HepG2 (cell line): ENCODE data around the gene CDC37L1. TPM values are rescaled to one million over a fixed set of nuclear protein-coding genes. Genes with fewer than 3 reads are reported as not detected.
A peak's percentile ranks its signal among the peaks of the same experiment; 100 is the strongest.

Source experiments
- ARNTL ChIP-seq: sonication (generic); formaldehyde crosslinking; IDR thresholded peaks from 2 replicates; pipeline ENCODE4 v1.4.0; 2020; ENCODE audit warnings: mild to moderate bottlenecking, missing genetic modification reagents
- BORCS8-MEF2B ChIP-seq: sonication (generic); formaldehyde crosslinking; IDR thresholded peaks from 2 replicates; pipeline ENCODE4 v1.8.0; 2022; ENCODE audit warnings: mild to moderate bottlenecking, missing genetic modification reagents
- EHMT2 ChIP-seq: fragments of 200-600 bp; sonication (generic); IDR thresholded peaks from 2 replicates; pipeline ENCODE4 v1.7.0; 2017; ENCODE audit warnings: antibody characterized with exemption, low read depth, low read length, borderline replicate concordance
- HES4 ChIP-seq: sonication (generic); formaldehyde crosslinking; IDR thresholded peaks from 2 replicates; pipeline ENCODE4 v1.9.0; 2021; ENCODE audit warnings: mild to moderate bottlenecking, missing genetic modification reagents, borderline replicate concordance
- HNRNPLL ChIP-seq: fragments of 200-400 bp; formaldehyde crosslinking; IDR thresholded peaks from 2 replicates; pipeline ENCODE4 v1.6.1; 2017; ENCODE audit warnings: mild to moderate bottlenecking, low read depth, low read length; ENCODE audit not compliant: poor library complexity, severe bottlenecking
- MTF2 ChIP-seq: sonication (generic); formaldehyde crosslinking; IDR thresholded peaks from 2 replicates; pipeline ENCODE4 v1.5.0; 2020; ENCODE audit warnings: missing genetic modification reagents, borderline replicate concordance
- MXD4 ChIP-seq: IDR thresholded peaks from 2 replicates; pipeline ENCODE4 v1.6.1; 2016; ENCODE audit warnings: mild to moderate bottlenecking, missing biosample characterization, missing genetic modification reagents
- MXI1 ChIP-seq: IDR thresholded peaks from 3 replicates; pipeline ENCODE4 v1.6.1; 2012; ENCODE audit warnings: low read depth, low read length, inconsistent platforms, borderline replicate concordance
- NR3C1 ChIP-seq: sonication (generic); formaldehyde crosslinking; IDR thresholded peaks from 2 replicates; pipeline ENCODE4 v1.4.0; 2020; ENCODE audit warnings: missing genetic modification reagents
- ONECUT2 ChIP-seq: sonication (generic); formaldehyde crosslinking; IDR thresholded peaks from 2 replicates; pipeline ENCODE4 v1.4.0; 2020; ENCODE audit warnings: missing genetic modification reagents
- PAX8 ChIP-seq: sonication (generic); formaldehyde crosslinking; IDR thresholded peaks from 2 replicates; pipeline ENCODE4 v1.8.0; 2022; ENCODE audit warnings: mild to moderate bottlenecking, missing genetic modification reagents, borderline replicate concordance
- SOX6 ChIP-seq, 2 experiments: fragments of 450-650 bp in 1 of 2; sonication (generic) in 1 of 2; formaldehyde crosslinking in 1 of 2; IDR thresholded peaks; 2 replicates each; pipeline versions ENCODE4 v1.4.0 to v1.6.1; 2017 to 2020; ENCODE audit warnings: antibody characterized with exemption in 1 of 2, mild to moderate bottlenecking in 1 of 2, missing genetic modification reagents in 1 of 2
- SRY ChIP-seq: sonication (generic); formaldehyde crosslinking; IDR thresholded peaks from 2 replicates; pipeline ENCODE4 v1.8.0; 2022; ENCODE audit warnings: mild to moderate bottlenecking, missing genetic modification reagents
- ZKSCAN1 ChIP-seq: fragments of 150-350 bp; IDR thresholded peaks from 2 replicates; pipeline ENCODE4 v1.6.1; 2014; ENCODE audit warnings: low read length
- ZNF251 ChIP-seq: sonication (generic); formaldehyde crosslinking; IDR thresholded peaks from 2 replicates; pipeline ENCODE4 v1.9.0; 2021; ENCODE audit warnings: mild to moderate bottlenecking, missing genetic modification reagents
- ZNF274 ChIP-seq: sonication (generic); formaldehyde crosslinking; IDR thresholded peaks from 2 replicates; pipeline ENCODE4 v1.5.1; 2020; ENCODE audit warnings: mild to moderate bottlenecking, missing genetic modification reagents
- ZNF329 ChIP-seq: sonication (generic); formaldehyde crosslinking; IDR thresholded peaks from 2 replicates; pipeline ENCODE4 v1.9.0; 2021; ENCODE audit warnings: low read depth, mild to moderate bottlenecking, missing genetic modification reagents
- ZNF441 ChIP-seq: sonication (generic); formaldehyde crosslinking; IDR thresholded peaks from 2 replicates; pipeline ENCODE4 v1.7.0; 2021; ENCODE audit warnings: missing genetic modification reagents, borderline replicate concordance
- ZNF761 ChIP-seq: sonication (generic); formaldehyde crosslinking; conservative IDR thresholded peaks from 2 replicates; pipeline ENCODE4 v1.4.0; 2020; ENCODE audit warnings: mild to moderate bottlenecking, missing genetic modification reagents
- polyA plus RNA-seq, 8 experiments: library from polyadenylated mRNA; depleted of rRNA in 3 of 8; stranded (reverse) in 7 of 8; unstranded in 1 of 8; fragments of >200 nt; fragmentation: Illumina TruSeq in 4 of 8; extraction: Trizol in 4 of 8; gene quantifications; 2 replicates each; pipeline versions ENCODE4 v1.2.1 to v1.2.3, GENCODE V29; 2011 to 2016; ENCODE audit warnings: low read depth in 4 of 8, missing spikeins in 1 of 8, mixed read lengths in 1 of 8; ENCODE audit not compliant: insufficient read depth in 1 of 8
- total RNA-seq, 5 experiments: library from RNA; depleted of rRNA; stranded (reverse); fragments of >200 nt; fragmentation: Illumina TruSeq; extraction: Trizol; gene quantifications; 2 replicates each; pipeline ENCODE4 v1.2.3, GENCODE V29; 2016; ENCODE audit warnings: low read depth in 1 of 5
- TF ChIP-seq, protein P1 (sequence below): sonication (generic); formaldehyde crosslinking; IDR thresholded peaks from 2 replicates; pipeline ENCODE4 v1.5.1; 2020; ENCODE audit warnings: mild to moderate bottlenecking, missing genetic modification reagents, borderline replicate concordance
- TF ChIP-seq, protein P2 (sequence below): sonication (generic); formaldehyde crosslinking; conservative IDR thresholded peaks from 2 replicates; pipeline ENCODE4 v1.8.0; 2022; ENCODE audit warnings: mild to moderate bottlenecking, moderate library complexity, missing genetic modification reagents
- TF ChIP-seq, protein P3 (sequence below): sonication (generic); formaldehyde crosslinking; conservative IDR thresholded peaks from 2 replicates; pipeline ENCODE4 v1.8.0; 2022; ENCODE audit warnings: low read depth, missing genetic modification reagents
- TF ChIP-seq, protein P4 (sequence below): IDR thresholded peaks from 2 replicates; pipeline ENCODE4 v1.6.1; 2016; ENCODE audit warnings: missing genetic modification reagents, missing compliant biosample characterization
- TF ChIP-seq, protein P5 (sequence below): IDR thresholded peaks from 2 replicates; pipeline ENCODE4 v1.6.1; 2016; ENCODE audit warnings: mild to moderate bottlenecking

CDC37L1 gene
- total and polyA plus RNA-seq, 2 of the 13 experiments (the other 11 are each of a cell fraction or from before 2014, with no cell fraction given), result 5.5 to 17.0 TPM

DNA sequence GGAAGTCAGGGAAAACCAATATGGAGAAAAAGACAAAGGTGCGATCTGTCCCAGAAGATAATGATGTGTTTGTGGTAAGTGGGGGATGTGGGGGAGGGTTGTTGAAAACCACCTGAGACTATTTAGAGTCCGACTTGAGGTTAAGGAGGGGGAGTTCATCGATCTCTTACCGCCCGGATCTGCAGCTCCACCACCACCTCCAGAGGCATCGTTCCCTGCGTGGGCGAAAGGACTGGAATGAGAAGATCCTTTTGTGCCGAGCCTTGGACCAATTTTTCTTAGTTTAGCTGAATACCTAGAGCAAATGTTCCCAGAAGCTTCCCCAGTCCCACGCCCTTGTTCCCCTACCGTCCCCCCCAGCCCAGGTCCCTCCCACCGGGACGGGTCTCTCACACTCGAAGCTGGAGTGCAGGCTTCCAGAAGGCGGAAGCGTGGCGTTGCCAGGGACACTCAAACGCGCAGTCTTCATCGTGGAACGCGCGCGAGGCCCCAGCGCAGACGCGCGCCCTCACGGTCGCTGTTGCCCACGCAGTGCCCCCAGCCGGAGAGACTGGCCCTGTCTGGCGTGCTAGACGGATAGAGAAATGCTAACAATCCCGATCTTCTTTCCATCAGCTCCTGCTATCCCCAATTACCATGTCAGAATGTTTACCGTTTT lies 13.2 kb upstream of the CDC37L1 start, which contains the start of gene SPATA6L (continued):
- TF ChIP-seq ZNF761 (CRISPR knock-in tag) (no peak), SRY (CRISPR knock-in tag) (0 out of 2 replicates have a peak, but pooled peaks have one; percentile 46), ZNF251 (CRISPR knock-in tag) (no peak), ZNF329 (CRISPR knock-in tag) (no peak), ZNF274 (CRISPR knock-in tag) (peak; percentile 88), ONECUT2 (CRISPR knock-in tag) (0 out of 2 replicates have a peak, but pooled peaks have one; percentile 24), ZKSCAN1 (no peak), BORCS8-MEF2B (CRISPR knock-in tag) (peak; percentile 58; the same call in 1 of the 2 replicates), MTF2 (CRISPR knock-in tag) (no peak), MXD4 (CRISPR knock-in tag) (peak; percentile 73), PAX8 (CRISPR knock-in tag) (no peak), HES4 (CRISPR knock-in tag) (0 out of 2 replicates have a peak, but pooled peaks have one; percentile 34), EHMT2 (no peak), ZNF441 (CRISPR knock-in tag) (no peak), SOX6 (IDR thresholded peaks at IDR 0.05) (no peak), SOX6 (CRISPR knock-in tag; IDR thresholded peaks at IDR 0.05) (peak; percentile 36; the same call in 1 of the 2 replicates), ARNTL (CRISPR knock-in tag) (no peak), MXI1 (no peak), HNRNPLL (peak; percentile 69), NR3C1 (CRISPR knock-in tag) (no peak)
- TF ChIP-seq, protein P1, sequence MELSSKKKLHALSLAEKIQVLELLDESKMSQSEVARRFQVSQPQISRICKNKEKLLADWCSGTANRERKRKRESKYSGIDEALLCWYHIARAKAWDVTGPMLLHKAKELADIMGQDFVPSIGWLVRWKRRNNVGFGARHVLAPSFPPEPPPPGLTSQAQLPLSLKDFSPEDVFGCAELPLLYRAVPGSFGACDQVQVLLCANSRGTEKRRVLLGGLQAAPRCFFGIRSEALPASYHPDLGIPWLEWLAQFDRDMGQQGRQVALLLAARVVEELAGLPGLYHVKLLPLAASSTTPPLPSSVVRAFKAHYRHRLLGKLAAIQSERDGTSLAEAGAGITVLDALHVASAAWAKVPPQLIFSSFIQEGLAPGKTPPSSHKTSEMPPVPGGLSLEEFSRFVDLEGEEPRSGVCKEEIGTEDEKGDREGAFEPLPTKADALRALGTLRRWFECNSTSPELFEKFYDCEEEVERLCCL (CRISPR knock-in tag), result no peak
- TF ChIP-seq, protein P2, sequence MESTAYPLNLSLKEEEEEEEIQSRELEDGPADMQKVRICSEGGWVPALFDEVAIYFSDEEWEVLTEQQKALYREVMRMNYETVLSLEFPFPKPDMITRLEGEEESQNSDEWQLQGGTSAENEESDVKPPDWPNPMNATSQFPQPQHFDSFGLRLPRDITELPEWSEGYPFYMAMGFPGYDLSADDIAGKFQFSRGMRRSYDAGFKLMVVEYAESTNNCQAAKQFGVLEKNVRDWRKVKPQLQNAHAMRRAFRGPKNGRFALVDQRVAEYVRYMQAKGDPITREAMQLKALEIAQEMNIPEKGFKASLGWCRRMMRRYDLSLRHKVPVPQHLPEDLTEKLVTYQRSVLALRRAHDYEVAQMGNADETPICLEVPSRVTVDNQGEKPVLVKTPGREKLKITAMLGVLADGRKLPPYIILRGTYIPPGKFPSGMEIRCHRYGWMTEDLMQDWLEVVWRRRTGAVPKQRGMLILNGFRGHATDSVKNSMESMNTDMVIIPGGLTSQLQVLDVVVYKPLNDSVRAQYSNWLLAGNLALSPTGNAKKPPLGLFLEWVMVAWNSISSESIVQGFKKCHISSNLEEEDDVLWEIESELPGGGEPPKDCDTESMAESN (CRISPR knock-in tag), result no peak
- TF ChIP-seq, protein P3, sequence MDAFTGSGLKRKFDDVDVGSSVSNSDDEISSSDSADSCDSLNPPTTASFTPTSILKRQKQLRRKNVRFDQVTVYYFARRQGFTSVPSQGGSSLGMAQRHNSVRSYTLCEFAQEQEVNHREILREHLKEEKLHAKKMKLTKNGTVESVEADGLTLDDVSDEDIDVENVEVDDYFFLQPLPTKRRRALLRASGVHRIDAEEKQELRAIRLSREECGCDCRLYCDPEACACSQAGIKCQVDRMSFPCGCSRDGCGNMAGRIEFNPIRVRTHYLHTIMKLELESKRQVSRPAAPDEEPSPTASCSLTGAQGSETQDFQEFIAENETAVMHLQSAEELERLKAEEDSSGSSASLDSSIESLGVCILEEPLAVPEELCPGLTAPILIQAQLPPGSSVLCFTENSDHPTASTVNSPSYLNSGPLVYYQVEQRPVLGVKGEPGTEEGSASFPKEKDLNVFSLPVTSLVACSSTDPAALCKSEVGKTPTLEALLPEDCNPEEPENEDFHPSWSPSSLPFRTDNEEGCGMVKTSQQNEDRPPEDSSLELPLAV (CRISPR knock-in tag), result no peak
- TF ChIP-seq, protein P4, sequence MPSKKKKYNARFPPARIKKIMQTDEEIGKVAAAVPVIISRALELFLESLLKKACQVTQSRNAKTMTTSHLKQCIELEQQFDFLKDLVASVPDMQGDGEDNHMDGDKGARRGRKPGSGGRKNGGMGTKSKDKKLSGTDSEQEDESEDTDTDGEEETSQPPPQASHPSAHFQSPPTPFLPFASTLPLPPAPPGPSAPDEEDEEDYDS (CRISPR knock-in tag), result no peak; the same call in 1 of the 2 replicates
- TF ChIP-seq, protein P5, sequence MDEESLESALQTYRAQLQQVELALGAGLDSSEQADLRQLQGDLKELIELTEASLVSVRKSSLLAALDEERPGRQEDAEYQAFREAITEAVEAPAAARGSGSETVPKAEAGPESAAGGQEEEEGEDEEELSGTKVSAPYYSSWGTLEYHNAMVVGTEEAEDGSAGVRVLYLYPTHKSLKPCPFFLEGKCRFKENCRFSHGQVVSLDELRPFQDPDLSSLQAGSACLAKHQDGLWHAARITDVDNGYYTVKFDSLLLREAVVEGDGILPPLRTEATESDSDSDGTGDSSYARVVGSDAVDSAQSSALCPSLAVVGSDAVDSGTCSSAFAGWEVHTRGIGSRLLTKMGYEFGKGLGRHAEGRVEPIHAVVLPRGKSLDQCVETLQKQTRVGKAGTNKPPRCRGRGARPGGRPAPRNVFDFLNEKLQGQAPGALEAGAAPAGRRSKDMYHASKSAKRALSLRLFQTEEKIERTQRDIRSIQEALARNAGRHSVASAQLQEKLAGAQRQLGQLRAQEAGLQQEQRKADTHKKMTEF (CRISPR knock-in tag), result peak; percentile 55; the same call in 1 of the 2 replicates
